ENCODE measurements around the gene C20orf202.

The C20orf202 gene

GRCh38 chr20:1160991-1161390 lies 42.3 kb upstream of the C20orf202 start:
- no peak overlapping the region for H3K4me3 ChIP-seq (ENCODE audit: low read depth, low read length)
- no peaks in the 10 kb centered on the region for H3K9me3 ChIP-seq (ENCODE audit: control insufficient read depth, insufficient read depth, low read depth, low read length)
- ChIA-PET POLR2A (no interaction called here), CTCF (interaction anchor here (0.8 kb wide), 1 partner anchor 25 kb away, joined by 3 read pairs; no protein-coding TSS in a partner anchor)
- TF ChIP-seq ZNF140 (tag by site-specific recombination; IDR thresholded peaks at IDR 0.05) (no peak), ZNF518A (tag by site-specific recombination; conservative IDR thresholded peaks at IDR 0.05; ENCODE audit: low read depth) (no peak), ZNF280D (tag by site-specific recombination; IDR thresholded peaks at IDR 0.05) (no peak), ZNF707 (tag by site-specific recombination; IDR thresholded peaks at IDR 0.05) (no peak), ZFP37 (tag by site-specific recombination; IDR thresholded peaks at IDR 0.05) (no peak), AEBP2 (tag by site-specific recombination; IDR thresholded peaks at IDR 0.05; ENCODE audit: borderline replicate concordance) (no peak), ZNF155 (tag by site-specific recombination; IDR thresholded peaks at IDR 0.05) (no peak), ZNF114 (tag by site-specific recombination; IDR thresholded peaks at IDR 0.05) (no peak), TRIM28 (IDR thresholded peaks at IDR 0.05; ENCODE audit: borderline replicate concordance, low read length) (no peak), ZNF366 (tag by site-specific recombination; conservative IDR thresholded peaks at IDR 0.05) (no peak)
- H3K36me3 ChIP-seq (ENCODE audit: control insufficient read depth in 2 of 2, insufficient read depth in 1 of 2, low read length in 2 of 2) = peaks cover 9 to 63% of the 10 kb centered on the region in 2 experiments
- H3K4me1 ChIP-seq (ENCODE audit: control insufficient read depth, insufficient read depth, low read length) = no peaks in the 10 kb centered on the region
- H3K27ac ChIP-seq (ENCODE audit: extremely low read depth, low read depth, low read length) = no peak overlapping the region

- H3K36me3 ChIP-seq (ENCODE audit: control insufficient read depth in 2 of 2, insufficient read depth in 1 of 2, low read length in 2 of 2) = peaks cover 20 to 81% of the 10 kb centered on the region in 2 experiments
- no peak overlapping the region for H3K27ac ChIP-seq (ENCODE audit: extremely low read depth, low read depth, low read length)
- ChIA-PET CTCF (interaction anchor here (1.0 kb wide), 1 partner anchor 54 kb away, joined by 7 read pairs; no protein-coding TSS in a partner anchor), POLR2A (no interaction called here)
- no peaks in the 10 kb centered on the region for H3K9me3 ChIP-seq (ENCODE audit: control insufficient read depth, insufficient read depth, low read depth, low read length)
- TF ChIP-seq ZBTB6 (tag by site-specific recombination; IDR thresholded peaks at IDR 0.05) = no peak
- TF ChIP-seq ZNF768 (tag by site-specific recombination; IDR thresholded peaks at IDR 0.05) = no peak
- no peak for TF ChIP-seq BCL6B (tag by site-specific recombination; IDR thresholded peaks at IDR 0.05)
- no peak for TF ChIP-seq ZNF449 (tag by site-specific recombination; IDR thresholded peaks at IDR 0.05)
- TF ChIP-seq IKZF3 (tag by site-specific recombination; IDR thresholded peaks at IDR 0.05) = no peak
- TF ChIP-seq ATF2 (tag by site-specific recombination; IDR thresholded peaks at IDR 0.05; ENCODE audit: low read depth) = no peak
- TF ChIP-seq ZNF692 (tag by site-specific recombination; IDR thresholded peaks at IDR 0.05) = no peak
- no peak overlapping the region for H3K4me3 ChIP-seq (ENCODE audit: low read depth, low read length)
- no peaks in the 10 kb centered on the region for H3K4me1 ChIP-seq (ENCODE audit: control insufficient read depth, insufficient read depth, low read length)
These were observed 40.1 kb upstream of the C20orf202 start for GRCh38 chr20:1163105-1163504.

Data from HEK293 (cell line).